ENCODE data around the gene WFIKKN1.

Gene WFIKKN1

GRCh38 chr16:657487-657886 is 26.7 kb downstream of the WFIKKN1 start:
- DNase-seq (ENCODE audit: low read depth) = no peak

- no peak for DNase-seq (ENCODE audit: low read depth)
Measured at GRCh38 chr16:658679-659571, 28.1 kb downstream of the WFIKKN1 start.

- DNase-seq (ENCODE audit: low read depth) = no peak
Measured at GRCh38 chr16:659618-660017, 28.8 kb downstream of the WFIKKN1 start.

GRCh38 chr16:660132-660458 is 29.3 kb downstream of the WFIKKN1 start:
- DNase-seq (ENCODE audit: low read depth) = no peak

GRCh38 chr16:660459-661183 is 29.8 kb downstream of the WFIKKN1 start:
- peak; percentile 81 for DNase-seq (ENCODE audit: low read depth)

GRCh38 chr16:661184-661821 is 30.5 kb downstream of the WFIKKN1 start:
- no peak for DNase-seq (ENCODE audit: low read depth)

GRCh38 chr16:662095-662494 is 31.3 kb downstream of the WFIKKN1 start:
- DNase-seq (ENCODE audit: low read depth) = no peak

- DNase-seq (ENCODE audit: low read depth) = no peak
Measured at GRCh38 chr16:662597-662996, 31.8 kb downstream of the WFIKKN1 start.

- no peak for DNase-seq (ENCODE audit: low read depth)
Measured at GRCh38 chr16:666572-666971, 35.8 kb downstream of the WFIKKN1 start.

- no peak for DNase-seq (ENCODE audit: low read depth)
Measured at GRCh38 chr16:667113-667779, 36.5 kb downstream of the WFIKKN1 start.

GRCh38 chr16:667780-668518 is 37.2 kb downstream of the WFIKKN1 start, which contains the start of gene RHOT2:
RHOT2 (plus strand) TSS chr16:668132; CDS start chr16:668200, 68 bp downstream.
- peak; percentile 73 for DNase-seq (ENCODE audit: low read depth)

GRCh38 chr16:668519-669171 is 37.9 kb downstream of the WFIKKN1 start:
- no peak for DNase-seq (ENCODE audit: low read depth)

GRCh38 chr16:669666-670065 is 38.9 kb downstream of the WFIKKN1 start:
- DNase-seq (ENCODE audit: low read depth) = no peak

- no peak for DNase-seq (ENCODE audit: low read depth)
Measured at GRCh38 chr16:670485-671352, 39.9 kb downstream of the WFIKKN1 start.

GRCh38 chr16:671353-672131 is 40.8 kb downstream of the WFIKKN1 start:
- no peak for DNase-seq (ENCODE audit: low read depth)

GRCh38 chr16:672371-672770 is 41.6 kb downstream of the WFIKKN1 start:
- no peak for DNase-seq (ENCODE audit: low read depth)

- no peak for DNase-seq (ENCODE audit: low read depth)
Measured at GRCh38 chr16:672851-673250, 42.1 kb downstream of the WFIKKN1 start.

GRCh38 chr16:673399-673991 is 42.7 kb downstream of the WFIKKN1 start:
- no peak for DNase-seq (ENCODE audit: low read depth)

All from fibroblast of the conjunctiva (primary cell).